ENCODE results near the gene GNG4.

The GNG4 gene

DNA sequence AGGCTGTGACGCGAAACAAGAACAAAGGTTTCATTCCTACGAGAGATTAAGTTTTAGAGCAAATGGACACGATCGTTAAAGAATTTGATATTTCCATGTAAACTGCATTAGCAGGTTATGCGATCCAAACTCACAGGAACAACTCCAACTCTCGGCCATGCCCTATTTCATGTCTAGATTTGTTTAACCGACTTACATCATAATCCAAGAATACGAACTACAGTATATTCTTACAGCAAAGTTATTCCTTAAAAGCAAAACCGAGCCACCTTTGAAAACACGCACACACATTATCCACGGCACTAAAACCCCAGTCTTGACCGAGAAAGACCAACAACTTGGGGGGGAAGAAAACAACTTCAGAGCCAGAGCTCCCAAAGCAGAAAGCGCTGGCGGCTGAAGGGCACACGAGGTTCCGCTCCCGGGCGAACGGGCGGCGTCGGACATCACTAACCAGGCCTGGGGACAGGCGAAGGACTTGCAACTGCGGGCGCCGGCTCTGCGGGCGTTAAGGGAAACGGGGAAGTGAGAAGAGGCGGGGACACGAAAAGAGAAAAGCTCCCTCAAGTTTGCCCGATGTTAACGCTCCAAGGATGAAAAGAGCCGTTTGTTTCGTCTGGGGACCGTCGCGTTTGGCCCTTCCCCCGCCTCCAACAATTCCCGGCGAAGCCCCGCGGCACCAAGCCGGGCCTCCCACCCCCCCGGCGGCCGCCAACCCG, 146.0 kb downstream of the GNG4 start:
- ChIA-PET CTCF (interaction anchor here (0.6 to 4.7 kb wide), 41 partner anchors 8 to 1016 kb away, joined by 3 to 75 read pairs (median 4); no protein-coding TSS in a partner anchor), POLR2A (interaction anchor here (1.0 to 1.5 kb wide), 3 partner anchors 343 to 480 kb away, joined by 4 to 6 read pairs (median 4); partner anchors contain the start of gene RBM34)
- TF ChIP-seq, protein P1, sequence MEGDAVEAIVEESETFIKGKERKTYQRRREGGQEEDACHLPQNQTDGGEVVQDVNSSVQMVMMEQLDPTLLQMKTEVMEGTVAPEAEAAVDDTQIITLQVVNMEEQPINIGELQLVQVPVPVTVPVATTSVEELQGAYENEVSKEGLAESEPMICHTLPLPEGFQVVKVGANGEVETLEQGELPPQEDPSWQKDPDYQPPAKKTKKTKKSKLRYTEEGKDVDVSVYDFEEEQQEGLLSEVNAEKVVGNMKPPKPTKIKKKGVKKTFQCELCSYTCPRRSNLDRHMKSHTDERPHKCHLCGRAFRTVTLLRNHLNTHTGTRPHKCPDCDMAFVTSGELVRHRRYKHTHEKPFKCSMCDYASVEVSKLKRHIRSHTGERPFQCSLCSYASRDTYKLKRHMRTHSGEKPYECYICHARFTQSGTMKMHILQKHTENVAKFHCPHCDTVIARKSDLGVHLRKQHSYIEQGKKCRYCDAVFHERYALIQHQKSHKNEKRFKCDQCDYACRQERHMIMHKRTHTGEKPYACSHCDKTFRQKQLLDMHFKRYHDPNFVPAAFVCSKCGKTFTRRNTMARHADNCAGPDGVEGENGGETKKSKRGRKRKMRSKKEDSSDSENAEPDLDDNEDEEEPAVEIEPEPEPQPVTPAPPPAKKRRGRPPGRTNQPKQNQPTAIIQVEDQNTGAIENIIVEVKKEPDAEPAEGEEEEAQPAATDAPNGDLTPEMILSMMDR (IDR thresholded peaks at IDR 0.05; ENCODE audit: insufficient read depth, low read length, missing control alignments): no peak
- peak overlapping the region; percentile 80 for H3K4me3 ChIP-seq (ENCODE audit: low read depth, low read length)
- no peak for DNase-seq (ENCODE audit: low read depth, low spot score)

DNA sequence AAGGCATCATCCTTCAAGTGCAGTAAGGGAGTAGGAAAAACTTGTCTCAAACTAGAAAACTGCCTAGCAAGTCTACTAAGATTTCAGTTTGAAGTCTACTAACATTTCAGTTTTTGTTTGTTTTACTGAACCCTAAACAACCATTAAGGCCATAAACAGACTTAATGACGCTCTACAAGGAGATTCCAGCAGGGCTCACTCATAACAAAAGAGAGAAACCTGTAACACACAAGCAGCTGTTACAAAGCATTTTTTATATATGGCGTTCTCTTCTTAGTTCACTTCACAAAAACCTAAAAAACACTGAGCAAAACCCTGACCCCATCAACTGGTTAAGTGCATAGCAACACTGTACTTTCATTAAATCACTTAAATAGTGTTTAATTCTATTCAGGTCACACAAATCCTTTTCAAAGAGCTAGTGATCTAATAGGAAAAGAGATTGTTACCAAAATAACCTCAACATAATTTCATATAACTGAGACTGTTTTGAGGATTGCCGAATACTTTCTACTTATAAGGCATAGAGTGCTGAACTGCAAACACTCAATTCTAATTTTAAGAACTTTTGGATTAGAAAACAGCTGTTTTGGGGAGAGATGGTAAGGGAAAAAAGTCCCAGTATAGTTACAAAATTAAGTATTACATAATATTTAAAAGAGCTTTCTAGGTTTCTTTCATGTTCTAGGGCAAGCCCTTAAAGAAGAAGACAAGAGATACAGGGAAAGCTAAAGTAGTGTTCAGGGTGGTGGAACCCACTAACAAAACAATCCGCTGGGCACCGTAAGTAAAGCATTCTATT, 146.8 kb downstream of the GNG4 start:
- TF ChIP-seq, protein P1 (IDR thresholded peaks at IDR 0.05; ENCODE audit: insufficient read depth, low read length, missing control alignments): no peak
- peak overlapping the region; percentile 80 for H3K4me3 ChIP-seq (ENCODE audit: low read depth, low read length)
- ChIA-PET POLR2A (no interaction called here), CTCF (interaction anchor here (0.9 to 4.7 kb wide), 9 partner anchors 8 to 469 kb away, joined by 3 to 75 read pairs (median 5); no protein-coding TSS in a partner anchor)
- no peak for DNase-seq (ENCODE audit: low read depth, low spot score)

DNA sequence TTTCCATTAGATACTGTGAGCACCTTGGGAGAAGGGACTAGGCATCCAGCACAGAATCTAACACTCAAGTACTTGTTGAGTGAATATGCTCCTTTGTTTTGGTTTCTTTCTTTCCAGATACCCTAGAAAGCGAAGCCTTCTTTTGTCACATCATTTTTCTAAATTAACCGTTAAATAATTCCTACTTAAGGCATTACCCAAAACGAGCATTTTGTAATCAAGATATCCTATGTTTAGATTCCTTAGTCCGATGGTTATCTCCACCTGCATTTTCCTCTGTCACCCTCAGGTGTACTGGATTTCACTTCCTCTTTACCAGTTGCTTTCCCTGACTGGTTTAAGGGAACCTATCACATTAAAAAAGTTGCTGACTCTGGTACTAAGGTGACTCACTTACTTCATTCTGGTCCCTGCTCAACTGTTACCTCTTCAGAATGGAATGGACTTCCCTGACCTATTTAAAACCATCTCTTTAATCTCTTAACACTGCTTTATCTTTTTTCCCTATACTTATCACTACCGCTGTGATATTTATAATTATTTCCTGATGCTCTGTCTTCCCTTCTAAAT, 148.5 kb downstream of the GNG4 start:
- ChIA-PET CTCF (interaction anchor here (0.9 to 2.2 kb wide), 3 partner anchors 9 to 282 kb away, joined by 3 to 7 read pairs (median 4); no protein-coding TSS in a partner anchor), POLR2A (no interaction called here)
- TF ChIP-seq, protein P1 (IDR thresholded peaks at IDR 0.05; ENCODE audit: insufficient read depth, low read length, missing control alignments): no peak
- no peak for DNase-seq (ENCODE audit: low read depth, low spot score)
- no peak overlapping the region for H3K4me3 ChIP-seq (ENCODE audit: low read depth, low read length)
